Smooth muscle cell (in vitro differentiated cells): ENCODE measurements around the gene MAPRE2. TPM values are rescaled to one million over a fixed set of nuclear protein-coding genes. Genes with fewer than 3 reads are reported as not detected.

Experiments
- DNase-seq: peaks from one replicate; lab custom pipeline; 2025; ENCODE audit not compliant: unreplicated experiment; lab: John Stamatoyannopoulos, UW
- H2AFZ ChIP-seq: fragments of 200-600 bp; sonication (generic); 2 replicates; pipeline ENCODE4 v1.6.0; 2016; ENCODE audit warnings: antibody characterized with exemption, low read depth, mild to moderate bottlenecking
- H3F3A ChIP-seq: fragments of 200-600 bp; sonication (generic); 2 replicates; pipeline ENCODE4 v1.6.0; 2017; ENCODE audit warnings: antibody characterized with exemption, low read depth
- H3K27ac ChIP-seq: fragments of 200-600 bp; sonication (generic); 2 replicates; pipeline ENCODE4 v1.5.1; 2016; ENCODE audit warnings: low read depth, mild to moderate bottlenecking
- H3K27me3 ChIP-seq: fragments of 200-600 bp; sonication (generic); 2 replicates; pipeline ENCODE4 v1.6.1; 2016; ENCODE audit warnings: low read depth, mild to moderate bottlenecking
- H3K36me3 ChIP-seq: fragments of 200-600 bp; sonication (generic); 2 replicates; pipeline ENCODE4 v1.5.1; 2016; ENCODE audit warnings: low read depth
- H3K4me1 ChIP-seq: fragments of 200-600 bp; sonication (generic); 2 replicates; pipeline ENCODE4 v1.5.1; 2016; ENCODE audit warnings: low read depth
- H3K4me2 ChIP-seq: fragments of 200-600 bp; sonication (generic); 2 replicates; pipeline ENCODE4 v1.6.0; 2016; ENCODE audit warnings: mild to moderate bottlenecking
- H3K4me3 ChIP-seq: fragments of 200-600 bp; sonication (generic); 2 replicates; pipeline ENCODE4 v1.5.1; 2016; ENCODE audit warnings: mild to moderate bottlenecking
- H3K79me2 ChIP-seq: fragments of 200-600 bp; sonication (generic); 2 replicates; pipeline ENCODE4 v1.6.0; 2016; ENCODE audit warnings: low read depth, mild to moderate bottlenecking
- H3K9ac ChIP-seq: fragments of 200-600 bp; sonication (generic); 2 replicates; pipeline ENCODE4 v1.6.0; 2016; ENCODE audit warnings: low read depth
- H3K9me3 ChIP-seq: fragments of 200-600 bp; sonication (generic); replicated peaks from 2 replicates; pipeline ENCODE4 v1.5.1; 2016; ENCODE audit warnings: low read depth
- H4K20me1 ChIP-seq: fragments of 200-600 bp; sonication (generic); 2 replicates; pipeline ENCODE4 v1.6.0; 2016; ENCODE audit warnings: low read depth
- WGBS: methylation state at CpG from one replicate; pipeline ENCODE4 v1.1.7; 2016; ENCODE audit warnings: low lambda C conversion rate; 5-methylcytosine and 5-hydroxymethylcytosine counted together
- polyA plus RNA-seq: library from polyadenylated mRNA; unstranded; fragments of >200 nt; fragmentation: Nextera tagmentation; extraction: Ambion mirVana; gene quantifications from 2 replicates; pipeline ENCODE4 v1.2.1, GENCODE V29; 2016
- total RNA-seq: library from RNA; depleted of rRNA; stranded (reverse); fragments of >200 nt; gene quantifications from 2 replicates; pipeline ENCODE4 v1.2.3, GENCODE V29; 2014
- TF ChIP-seq, protein P1 (sequence below): fragments of 200-600 bp; sonication (generic); IDR thresholded peaks from 2 replicates; pipeline ENCODE4 v1.5.1; 2017; ENCODE audit warnings: borderline replicate concordance, mild to moderate bottlenecking, antibody characterized with exemption; ENCODE audit not compliant: insufficient read depth, poor library complexity, severe bottlenecking

The MAPRE2 gene
- total and polyA plus RNA-seq, 2 experiments from 2014 or later = 11.2 to 21.8 TPM

DNA sequence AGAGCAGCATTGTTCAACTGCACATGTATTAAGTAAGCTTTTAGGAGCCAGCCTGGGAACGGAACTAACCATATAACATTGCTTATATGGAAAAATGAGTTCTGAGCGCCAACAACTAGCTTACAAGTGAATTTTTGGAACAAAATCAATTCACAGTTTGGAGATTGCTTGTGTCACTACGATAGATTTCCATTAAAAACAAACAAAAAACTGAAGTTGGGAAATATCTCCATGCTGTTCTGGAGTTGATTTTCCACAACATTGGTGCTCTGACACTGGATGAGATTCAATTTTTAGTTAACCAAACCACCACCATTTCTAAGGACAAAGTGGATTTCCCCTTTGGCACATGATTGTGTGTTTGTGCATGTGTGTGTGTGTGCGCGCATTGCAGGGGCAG is 142.7 kb downstream of the MAPRE2 start:
- TF ChIP-seq, protein P1, sequence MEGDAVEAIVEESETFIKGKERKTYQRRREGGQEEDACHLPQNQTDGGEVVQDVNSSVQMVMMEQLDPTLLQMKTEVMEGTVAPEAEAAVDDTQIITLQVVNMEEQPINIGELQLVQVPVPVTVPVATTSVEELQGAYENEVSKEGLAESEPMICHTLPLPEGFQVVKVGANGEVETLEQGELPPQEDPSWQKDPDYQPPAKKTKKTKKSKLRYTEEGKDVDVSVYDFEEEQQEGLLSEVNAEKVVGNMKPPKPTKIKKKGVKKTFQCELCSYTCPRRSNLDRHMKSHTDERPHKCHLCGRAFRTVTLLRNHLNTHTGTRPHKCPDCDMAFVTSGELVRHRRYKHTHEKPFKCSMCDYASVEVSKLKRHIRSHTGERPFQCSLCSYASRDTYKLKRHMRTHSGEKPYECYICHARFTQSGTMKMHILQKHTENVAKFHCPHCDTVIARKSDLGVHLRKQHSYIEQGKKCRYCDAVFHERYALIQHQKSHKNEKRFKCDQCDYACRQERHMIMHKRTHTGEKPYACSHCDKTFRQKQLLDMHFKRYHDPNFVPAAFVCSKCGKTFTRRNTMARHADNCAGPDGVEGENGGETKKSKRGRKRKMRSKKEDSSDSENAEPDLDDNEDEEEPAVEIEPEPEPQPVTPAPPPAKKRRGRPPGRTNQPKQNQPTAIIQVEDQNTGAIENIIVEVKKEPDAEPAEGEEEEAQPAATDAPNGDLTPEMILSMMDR = no peak
- no peaks in the 10 kb centered on the region for H3K36me3 ChIP-seq
- 95% methylated on average over 5 of the region's 5 CpGs for WGBS
- H4K20me1 ChIP-seq = no peaks in the 10 kb centered on the region
- DNase-seq = no peak
- H3K4me1 ChIP-seq = no peaks in the 10 kb centered on the region
- no peaks in the 10 kb centered on the region for H3K27me3 ChIP-seq
- H3F3A ChIP-seq = no peaks in the 10 kb centered on the region
- no peak overlapping the region for H3K27ac ChIP-seq
- H3K9ac ChIP-seq = no peak overlapping the region
- no peak overlapping the region for H2AFZ ChIP-seq
- no peaks in the 10 kb centered on the region for H3K9me3 ChIP-seq
- H3K4me2 ChIP-seq = no peak overlapping the region
- no peak overlapping the region for H3K4me3 ChIP-seq
- no peaks in the 10 kb centered on the region for H3K79me2 ChIP-seq

DNA sequence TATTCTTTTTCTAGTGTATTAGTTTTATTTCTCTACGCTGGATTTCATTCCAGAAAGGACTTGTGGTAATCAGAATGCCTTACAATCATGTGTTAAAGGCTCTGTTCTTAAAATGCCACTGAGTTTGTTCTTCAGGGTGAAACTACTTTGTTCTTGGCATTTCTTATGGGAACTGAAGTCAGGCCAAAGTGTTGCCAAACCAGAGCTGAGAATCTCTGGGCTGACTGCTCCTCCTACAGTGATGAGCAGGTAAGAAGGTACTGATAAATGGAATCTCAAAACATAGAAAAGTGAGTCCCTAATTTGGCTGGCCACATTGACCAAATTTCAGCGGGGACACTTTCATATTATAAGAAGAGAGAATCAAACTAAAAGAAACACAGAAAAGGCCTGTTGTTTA is 144.6 kb downstream of the MAPRE2 start:
- Histone ChIP-seq H3K4me3 (no peak overlapping the region), H3K79me2 (no peaks in the 10 kb centered on the region), H3K36me3 (no peaks in the 10 kb centered on the region), H2AFZ (no peak overlapping the region), H3K9me3 (no peaks in the 10 kb centered on the region), H3F3A (no peaks in the 10 kb centered on the region), H3K4me1 (no peaks in the 10 kb centered on the region), H3K4me2 (no peak overlapping the region), H3K27me3 (no peaks in the 10 kb centered on the region), H3K9ac (no peak overlapping the region), H4K20me1 (no peaks in the 10 kb centered on the region), H3K27ac (no peak overlapping the region)
- TF ChIP-seq, protein P1 = no peak
- DNase-seq = no peak
- WGBS = 89% methylated on average over 2 of the region's 2 CpGs

DNA sequence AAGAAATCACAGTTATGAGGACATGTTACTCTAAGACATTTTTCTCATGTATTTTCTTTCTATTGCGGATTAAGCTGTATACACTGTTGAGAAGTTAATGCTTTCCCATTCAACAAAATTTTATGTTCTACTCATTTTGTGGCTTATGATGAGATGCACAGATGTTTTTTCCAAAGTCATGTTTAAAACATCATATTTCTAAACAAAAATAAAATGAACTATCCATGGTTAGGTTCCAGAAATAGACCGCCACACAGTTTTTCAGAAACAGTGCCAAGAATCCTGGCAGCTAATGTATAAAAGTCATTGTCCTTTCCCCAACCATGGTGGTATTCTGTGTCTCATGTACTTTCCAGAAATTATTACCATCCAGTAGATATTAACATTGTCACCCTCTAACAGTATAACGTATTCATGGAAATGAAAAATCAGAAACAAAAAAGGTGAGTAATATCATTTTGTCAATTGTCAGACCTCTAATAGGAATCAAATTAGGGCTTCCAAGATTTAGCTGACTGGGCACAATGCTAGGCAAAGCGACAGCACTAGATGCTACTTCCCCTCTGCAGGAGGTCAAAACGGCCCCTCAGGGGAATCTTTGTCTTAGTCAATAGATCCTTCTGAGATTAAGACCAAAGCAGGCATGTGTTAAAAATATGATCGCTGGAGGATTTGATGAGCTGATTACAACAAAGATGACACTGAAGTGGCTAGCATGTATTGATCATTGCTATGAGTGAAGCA is 145.2 kb downstream of the MAPRE2 start:
- no peaks in the 10 kb centered on the region for H4K20me1 ChIP-seq
- H3K4me2 ChIP-seq = no peak overlapping the region
- H3K36me3 ChIP-seq = no peaks in the 10 kb centered on the region
- H2AFZ ChIP-seq = no peak overlapping the region
- H3K9me3 ChIP-seq = no peaks in the 10 kb centered on the region
- no peak overlapping the region for H3K4me3 ChIP-seq
- H3K27me3 ChIP-seq = no peaks in the 10 kb centered on the region
- no peaks in the 10 kb centered on the region for H3F3A ChIP-seq
- H3K79me2 ChIP-seq = no peaks in the 10 kb centered on the region
- H3K4me1 ChIP-seq = peaks cover 2% of the 10 kb centered on the region
- WGBS = 81% methylated on average over 6 of the region's 6 CpGs
- H3K9ac ChIP-seq = no peak overlapping the region
- no peak for DNase-seq
- H3K27ac ChIP-seq = no peak overlapping the region
- TF ChIP-seq, protein P1 = no peak

DNA sequence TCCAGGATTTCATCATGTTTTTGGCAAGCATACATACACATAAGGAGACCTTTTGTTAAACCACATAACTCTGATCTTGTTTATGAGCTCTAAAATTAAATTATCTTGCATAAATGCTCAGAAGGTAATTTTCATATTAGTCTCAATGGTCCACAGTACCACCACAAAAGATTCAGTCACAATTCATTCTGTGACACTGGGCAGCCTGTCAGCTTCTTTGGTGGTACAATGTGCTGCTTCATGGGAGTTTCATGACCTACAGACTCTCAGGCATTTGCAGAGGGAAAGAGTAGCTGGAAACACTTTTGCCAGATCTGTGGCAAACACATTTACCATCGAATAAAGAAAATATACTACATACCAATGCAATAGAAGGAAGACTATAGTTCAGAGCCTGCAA is 148.3 kb downstream of the MAPRE2 start:
- Histone ChIP-seq H3K9ac (no peak overlapping the region), H3K4me1 (peaks cover 4% of the 10 kb centered on the region), H3K36me3 (no peaks in the 10 kb centered on the region), H2AFZ (peak overlapping the region; percentile 49), H4K20me1 (no peaks in the 10 kb centered on the region), H3K27me3 (no peaks in the 10 kb centered on the region), H3K27ac (no peak overlapping the region), H3K79me2 (no peaks in the 10 kb centered on the region), H3K9me3 (no peaks in the 10 kb centered on the region), H3F3A (no peaks in the 10 kb centered on the region), H3K4me3 (no peak overlapping the region), H3K4me2 (no peak overlapping the region)
- TF ChIP-seq, protein P1 = no peak
- 81% methylated on average over 1 of the region's 1 CpG for WGBS
- no peak for DNase-seq
